PC-9 (cell line): Measurements from ENCODE around the gene CD84.

Source experiments
- CTCF ChIP-seq: fragments of 200-600 bp; sonication (generic); conservative IDR thresholded peaks from 2 replicates; pipeline ENCODE4 v1.6.1; 2017; ENCODE audit warnings: mixed run types, antibody characterized with exemption, mild to moderate bottlenecking, moderate library complexity
- EZH2 ChIP-seq: fragments of 200-600 bp; sonication (generic); IDR thresholded peaks from 2 replicates; pipeline ENCODE4 v1.8.0; 2017; ENCODE audit warnings: antibody characterized with exemption, low read depth

- no peak for TF ChIP-seq CTCF
- TF ChIP-seq EZH2, result no peak
Measured at GRCh38 chr1:160539684-160539989, 39.7 kb downstream of the CD84 start.
